Thyroid gland (tissue), 4 donors: Measurements from ENCODE around the gene OGFOD3.

Experiments
- CTCF ChIP-seq, 6 experiments: fragments of 200-600 bp in 3 of 6; fragments of 450-650 bp in 3 of 6; sonication (generic) in 3 of 6; IDR thresholded peaks; one replicate each; pipeline ENCODE4 v1.5.1; 2016 to 2019; ENCODE audit warnings: antibody characterized with exemption in 6 of 6, mild to moderate bottlenecking in 2 of 6, inconsistent platforms in 1 of 6, moderate library complexity in 1 of 6
- POLR2A ChIP-seq, 2 donors: fragments of 450-650 bp; IDR thresholded peaks; one replicate each; pipeline ENCODE4 v1.6.1; 2017; ENCODE audit warnings: antibody characterized with exemption in 2 of 2, mild to moderate bottlenecking in 2 of 2, moderate library complexity in 1 of 2

- TF ChIP-seq CTCF (IDR thresholded peaks at IDR 0.05) = no peak
- no peak for TF ChIP-seq POLR2A (IDR thresholded peaks at IDR 0.05)
These were observed 37.3 kb downstream of the OGFOD3 start for GRCh38 chr17:82380860-82381702.
